Activated CD4-positive, alpha-beta T cell treated with anti-CD3 and anti-CD28 coated beads, Interleukin-2, amount 50 U/mL, for 1 hour (primary cell): ENCODE measurements around the gene CHP1.
A peak's percentile ranks its signal among the peaks of the same experiment; 100 is the strongest.
"Not testable (repeated sequence)": the region's sequence is repeated elsewhere in the genome, so short reads cannot be mapped to it uniquely, and the experiment has no call there.

ENCODE experiments used
- DNase-seq: peaks from one replicate; pipeline ENCODE4 v3.0.0-alpha.2; 2020

The CHP1 gene

DNA sequence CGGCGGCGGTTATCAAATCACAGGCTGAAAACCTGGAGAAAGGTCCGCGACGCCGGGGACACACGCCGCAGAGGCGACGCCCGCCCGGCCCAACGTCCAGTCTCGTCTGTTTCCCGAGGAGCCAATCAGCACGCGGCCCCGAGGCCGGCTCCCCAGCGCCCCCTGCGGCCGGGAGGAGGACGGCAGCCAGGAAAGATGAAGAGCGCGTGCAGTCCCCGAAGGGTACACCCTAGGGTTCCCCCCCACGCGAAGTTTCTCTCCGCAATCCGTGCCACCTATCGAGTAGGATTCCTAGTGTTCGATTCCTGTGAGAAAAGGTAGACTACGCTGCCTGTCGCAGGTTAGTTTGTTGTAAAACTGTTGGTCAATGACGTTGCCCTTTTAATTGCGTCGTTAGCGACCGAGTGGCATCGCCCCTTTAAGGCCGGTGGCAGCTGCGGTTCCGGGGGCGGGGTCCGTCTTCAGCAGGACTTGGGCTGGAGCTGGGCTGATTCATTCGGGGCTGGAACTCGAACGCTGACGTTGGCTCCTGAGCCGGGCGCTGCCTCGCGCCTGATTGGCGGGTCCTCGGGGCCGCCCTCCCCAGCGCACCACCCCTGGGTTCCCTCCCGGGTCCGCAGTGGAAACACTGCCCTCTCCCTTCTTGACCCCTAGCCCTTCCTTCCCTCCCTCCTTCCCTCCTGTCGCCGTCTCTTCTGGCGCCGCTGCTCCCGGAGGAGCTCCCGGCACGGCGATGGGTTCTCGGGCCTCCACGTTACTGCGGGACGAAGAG is at the start of gene CHP1, which contains the start of gene EXD1:
CHP1 (plus strand) TSS at position 619 of the 772 bp plus-strand sequence; CDS start at position 734, 115 bp downstream.
EXD1 (minus strand) TSS at position 108 of the 772 bp plus-strand sequence. CDS start 4,182 bp downstream, outside the sequence.
- peak; percentile 95 for DNase-seq

DNA sequence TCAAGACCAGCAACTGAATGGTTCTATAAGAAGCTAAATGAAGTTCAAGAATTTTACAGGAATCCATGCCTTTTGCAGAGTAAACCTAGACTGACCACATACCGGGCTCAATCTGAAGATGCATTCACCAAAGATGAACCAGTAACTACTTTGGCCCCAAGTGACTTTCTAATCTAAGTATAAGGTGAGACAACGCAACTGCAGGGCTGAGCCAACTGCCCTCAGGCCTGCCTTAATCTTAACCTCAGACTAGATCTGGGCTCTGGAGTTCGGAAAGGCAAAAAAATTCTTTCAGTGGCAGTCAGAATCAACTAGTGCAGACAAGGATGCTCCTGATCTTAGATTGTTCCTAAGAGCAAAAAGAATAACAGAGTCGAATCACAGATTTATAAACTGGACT is 48.8 kb upstream of the CHP1 start:
- DNase-seq, result no peak

DNA sequence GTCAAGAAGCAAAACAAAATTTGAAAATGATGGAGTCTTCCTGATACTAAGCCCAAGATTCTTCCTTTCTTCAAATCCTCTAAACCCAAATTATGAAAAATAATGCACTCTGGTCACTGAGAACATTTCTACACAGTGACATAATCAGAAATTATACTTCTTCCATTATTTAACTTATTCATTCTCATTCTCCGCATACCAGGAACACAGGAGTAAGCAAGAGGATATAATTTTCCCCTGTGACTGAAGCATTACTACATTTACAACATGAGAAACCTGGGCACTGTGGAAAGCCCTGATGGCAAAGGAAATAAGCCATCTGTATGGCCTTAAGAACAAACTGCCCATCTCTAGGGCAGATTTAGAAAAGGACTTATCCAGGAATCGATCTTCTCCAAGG is 47.5 kb upstream of the CHP1 start:
- DNase-seq, result no peak

DNA sequence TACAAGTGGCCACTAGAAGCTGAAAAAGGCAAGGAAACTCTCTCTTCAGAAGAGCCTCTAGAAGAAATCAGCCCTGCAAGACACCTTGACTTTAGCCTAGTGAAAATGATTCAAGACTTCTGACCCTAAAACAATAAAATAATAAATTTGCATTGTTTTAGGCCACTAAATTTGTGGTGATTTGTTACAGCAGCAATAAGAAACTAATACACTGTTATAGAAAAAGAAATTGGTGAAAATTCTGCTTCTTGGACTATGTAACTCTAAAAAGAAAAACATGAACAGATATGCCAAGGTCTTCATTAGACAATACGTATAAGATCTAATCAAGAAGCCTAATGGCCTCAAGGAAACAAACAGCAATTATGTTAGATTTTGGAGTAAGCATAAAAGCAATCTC is 36.6 kb upstream of the CHP1 start:
- DNase-seq, result no peak

DNA sequence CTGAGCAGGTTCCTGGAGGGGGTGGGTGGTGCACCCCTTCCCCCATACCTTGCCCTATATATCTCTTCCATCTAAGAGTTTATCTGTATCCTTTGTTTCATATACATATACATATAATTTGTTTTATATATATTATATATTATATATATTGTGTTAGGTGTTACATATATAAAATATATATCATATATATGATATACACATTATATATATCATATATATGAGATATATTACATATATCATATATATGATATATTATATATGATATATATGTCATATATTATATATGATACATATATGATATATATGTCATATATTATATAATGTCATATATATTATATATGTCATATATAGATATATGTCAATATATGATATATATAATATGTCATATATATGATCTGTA is 31.6 kb upstream of the CHP1 start:
- DNase-seq, result no peak

DNA sequence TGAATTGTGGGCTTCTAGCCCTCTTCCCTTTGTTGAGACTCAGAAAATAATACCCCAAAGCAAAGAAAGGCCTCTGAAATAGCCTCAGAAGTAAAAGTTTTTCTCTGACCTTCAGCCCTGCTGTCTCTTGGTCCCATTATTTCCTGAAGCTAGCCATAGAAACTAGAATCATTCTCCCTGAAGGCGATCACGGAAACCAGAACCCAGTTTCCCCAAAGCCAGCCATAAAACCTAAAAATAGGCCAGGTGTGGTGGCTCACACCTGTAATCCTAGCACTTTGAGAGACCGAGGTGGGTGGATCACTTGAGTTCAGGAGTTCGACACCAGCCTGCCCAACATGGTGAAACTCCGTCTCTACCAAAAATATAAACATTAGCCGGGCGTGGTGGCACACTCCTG is 27.7 kb upstream of the CHP1 start:
- DNase-seq, result no peak

DNA sequence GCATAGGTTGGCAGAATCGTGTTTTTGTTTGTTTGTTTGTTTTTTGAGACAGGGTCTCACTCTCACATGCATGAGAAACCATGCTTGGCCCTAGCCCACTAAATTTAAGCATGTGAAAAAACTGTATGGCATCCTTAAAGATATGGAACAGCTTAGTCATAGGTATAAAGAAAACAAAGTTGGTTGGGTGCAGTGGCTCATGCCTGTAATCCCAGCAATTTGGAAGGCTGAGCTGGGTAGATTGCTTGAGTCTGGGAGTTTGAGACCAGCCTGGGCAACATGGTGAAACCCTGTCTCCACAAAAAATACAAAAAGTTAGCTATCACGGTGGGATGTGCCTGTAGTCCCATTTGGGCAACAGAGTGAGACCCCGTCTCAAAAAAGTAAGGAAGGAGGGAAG is 25.8 kb upstream of the CHP1 start:
- DNase-seq, result no peak

DNA sequence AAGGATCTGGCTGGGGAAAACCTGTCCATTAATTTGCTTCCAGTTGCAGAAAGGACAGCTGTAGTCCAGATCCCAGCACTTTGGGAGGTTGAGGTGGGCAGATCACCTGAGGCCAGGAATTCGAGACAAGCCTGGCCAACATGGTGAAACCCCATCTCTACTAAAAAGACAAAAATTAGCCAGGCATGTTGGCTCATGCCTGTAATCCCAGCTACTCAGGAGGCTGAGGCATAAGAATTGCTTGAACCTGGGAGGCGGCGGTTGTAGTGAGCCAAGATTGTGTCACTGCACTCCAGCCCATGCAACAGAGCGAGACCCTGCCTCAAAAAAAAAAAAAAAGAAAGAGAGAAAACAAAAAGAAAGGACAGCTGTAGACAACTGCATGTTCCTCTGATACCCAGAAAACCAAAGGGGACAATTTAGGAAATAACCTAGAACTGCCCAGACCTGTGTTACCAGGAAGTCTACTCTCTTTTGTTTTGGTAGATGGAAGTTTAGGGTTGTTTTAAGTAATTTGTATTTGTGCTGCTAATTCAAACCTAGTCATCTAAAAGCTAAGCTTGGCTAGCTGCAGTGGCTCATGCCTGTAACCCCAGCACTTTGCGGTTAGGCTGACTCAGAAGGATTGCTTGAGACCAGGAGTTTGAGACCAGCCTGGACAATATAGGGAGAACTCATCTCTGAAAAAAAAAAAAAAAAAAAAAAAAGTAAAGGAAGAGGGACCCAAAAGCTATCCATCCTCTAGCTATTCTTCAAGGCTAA is 23.2 kb upstream of the CHP1 start:
- DNase-seq, result no peak

DNA sequence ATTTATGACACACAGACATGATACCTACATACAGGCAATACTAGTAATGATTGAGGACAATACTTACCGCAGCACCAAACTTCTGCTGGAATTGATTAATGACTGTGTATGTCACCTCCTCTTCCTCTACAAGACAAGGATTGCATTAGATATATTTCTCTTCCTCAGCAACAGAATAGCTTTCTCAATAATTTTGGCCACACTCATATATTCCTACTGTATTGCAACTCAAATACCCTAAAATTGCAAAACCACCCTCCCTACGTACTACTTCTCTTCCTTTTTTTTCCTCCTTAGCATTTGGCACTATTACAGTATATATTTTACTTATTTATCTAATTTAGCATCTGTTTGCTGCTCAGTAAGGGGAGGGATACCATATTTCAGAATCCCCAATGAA is 15.4 kb upstream of the CHP1 start:
- no peak for DNase-seq

DNA sequence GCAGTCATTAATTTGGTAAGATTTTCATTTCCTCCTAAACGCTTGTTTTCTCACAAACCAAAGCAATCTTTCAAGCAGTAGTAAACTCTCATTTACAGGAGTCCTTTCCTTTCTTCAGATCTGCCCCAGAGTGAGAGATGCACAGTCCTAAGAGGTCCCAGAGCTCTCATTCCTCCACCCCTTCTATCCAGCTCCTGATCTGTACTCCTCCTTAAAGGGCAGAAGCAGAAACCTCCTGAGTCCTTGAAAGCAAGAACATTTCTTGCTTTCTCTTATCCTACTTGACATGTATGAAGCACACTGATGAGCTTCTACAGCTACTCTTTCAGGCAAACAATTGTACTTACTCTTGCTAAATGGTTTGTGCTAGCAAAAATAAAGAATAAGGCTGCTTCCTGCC is 12.2 kb upstream of the CHP1 start:
- DNase-seq, result no peak

DNA sequence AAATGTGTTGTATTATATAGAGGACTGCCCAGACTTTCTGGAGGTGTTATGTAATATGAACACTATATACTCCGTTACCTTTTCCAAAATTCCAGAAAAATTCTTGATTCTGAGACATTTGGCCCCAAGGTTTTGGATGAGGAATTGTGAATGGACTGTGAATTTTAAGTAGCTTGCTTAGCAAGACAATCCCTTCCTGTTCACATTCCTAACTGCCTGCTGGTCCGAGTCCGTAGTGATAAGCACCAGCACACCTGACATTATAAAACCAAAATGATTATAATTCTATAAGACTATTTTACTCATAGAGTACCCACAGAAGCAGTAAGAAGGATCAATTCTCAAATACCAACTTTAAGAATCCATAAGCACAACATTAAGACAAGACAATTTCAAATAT is 11.7 kb upstream of the CHP1 start:
- no peak for DNase-seq

DNA sequence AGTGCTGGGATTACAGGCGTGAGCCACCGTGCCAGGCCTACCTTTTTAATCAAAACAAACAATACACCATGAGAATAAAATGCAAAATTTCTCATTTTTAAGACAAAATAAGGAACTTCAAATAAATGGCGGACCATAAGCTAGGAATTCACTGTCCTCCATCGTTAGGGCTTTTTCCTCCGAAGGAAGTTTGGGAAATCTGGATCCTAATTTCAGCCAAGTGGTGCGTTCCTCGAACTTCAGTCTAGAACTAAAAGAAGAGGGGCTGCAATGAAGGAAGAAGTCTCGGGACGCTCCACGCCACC is 771 bp upstream of the CHP1 start:
- DNase-seq, result no peak

DNA sequence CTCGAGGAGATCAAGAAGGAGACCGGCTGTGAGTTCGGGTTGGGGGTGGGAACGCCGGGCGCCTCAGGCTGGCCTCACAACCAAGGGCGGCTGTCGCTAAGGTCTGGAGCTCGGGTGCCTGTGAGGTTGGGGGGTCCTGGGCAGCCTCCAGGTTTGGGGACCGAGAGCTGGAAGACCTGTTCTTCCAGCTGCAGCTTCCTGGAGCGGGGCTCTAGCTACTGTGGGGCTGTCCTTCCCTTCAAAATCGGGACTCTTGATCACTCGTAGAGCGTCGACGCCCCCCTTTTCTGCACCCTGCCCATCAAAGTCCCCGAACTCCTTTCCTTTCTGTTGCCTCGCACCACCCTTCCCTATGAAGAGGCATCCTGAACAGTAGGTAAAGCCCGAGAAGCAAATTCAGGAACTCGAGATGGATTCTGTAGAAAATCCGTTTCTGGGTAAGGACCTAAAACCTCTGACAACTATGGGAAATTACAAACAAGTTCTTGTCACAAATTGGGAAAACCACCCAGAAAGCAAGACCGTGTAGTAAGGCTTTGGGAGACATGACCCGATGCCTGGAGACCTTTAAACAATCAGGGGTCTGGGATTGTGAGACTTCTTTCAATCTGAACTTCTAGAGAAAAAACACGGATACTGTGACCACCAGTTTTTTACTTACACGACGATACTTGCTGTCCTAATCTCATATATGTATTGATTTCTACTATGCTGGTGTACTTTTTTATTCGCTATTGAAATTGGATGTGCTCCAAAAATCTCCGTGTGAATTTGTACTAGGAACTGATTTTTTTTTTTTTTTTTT is 556 bp downstream of the CHP1 start:
- no peak for DNase-seq

DNA sequence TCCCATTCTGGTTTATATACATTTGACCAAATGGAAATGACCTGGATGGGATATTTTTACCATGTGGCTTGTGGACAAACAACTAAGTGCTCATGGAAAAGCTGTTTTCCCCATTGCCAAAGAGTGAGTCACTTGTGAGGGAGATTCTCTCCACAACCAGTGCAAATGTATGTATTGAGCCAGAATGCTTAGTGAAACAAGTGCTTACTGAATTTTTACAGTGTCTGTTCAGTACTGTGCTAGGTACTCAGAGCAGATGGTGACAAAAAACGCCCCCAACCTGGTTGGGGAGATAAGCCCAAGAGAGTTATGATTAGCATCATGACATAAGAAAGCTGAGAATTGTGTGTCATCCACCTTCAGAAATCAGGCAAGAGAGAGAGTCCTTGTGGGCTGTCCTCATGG is 2.3 kb downstream of the CHP1 start:
- no peak for DNase-seq

DNA sequence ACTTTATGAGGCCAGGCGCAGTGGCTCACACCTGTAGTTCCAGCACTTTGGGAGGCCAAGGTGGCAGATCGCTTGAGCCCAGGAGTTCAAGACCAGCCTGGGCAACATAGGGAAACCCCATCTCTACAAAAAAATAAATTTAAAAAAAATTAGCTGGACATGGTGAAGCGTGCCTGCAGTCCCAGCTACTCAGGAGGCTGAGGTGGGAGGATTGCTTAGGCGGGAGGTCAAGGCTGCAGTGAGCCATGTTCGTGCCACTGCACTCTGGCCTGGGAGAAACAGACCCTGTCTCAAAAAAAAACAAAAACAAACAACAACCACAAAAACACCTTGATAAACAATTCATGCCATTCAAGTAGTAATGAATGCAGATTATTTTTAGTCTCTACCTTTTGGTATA is 4.2 kb downstream of the CHP1 start:
- not testable (repeated sequence) for DNase-seq

DNA sequence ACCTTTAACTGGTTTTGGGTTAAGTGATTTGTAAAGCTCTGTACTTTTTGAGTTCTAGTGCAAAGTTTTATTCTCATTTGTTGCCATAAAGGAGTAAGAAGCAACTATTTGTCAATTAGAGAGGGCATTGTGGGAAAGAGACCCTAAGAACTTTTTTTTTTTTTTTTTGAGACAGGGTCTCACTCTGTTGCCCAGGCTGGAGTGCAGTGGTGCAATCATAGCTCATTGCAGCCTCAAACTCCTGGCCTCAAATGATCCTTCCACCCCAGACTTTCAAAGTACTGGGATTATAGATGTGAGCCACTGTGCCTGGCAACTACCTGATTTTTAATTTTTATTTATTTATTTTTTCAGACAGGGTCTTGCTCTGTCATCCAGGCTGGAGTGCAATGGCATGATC is 4.9 kb downstream of the CHP1 start:
- DNase-seq, result no peak

DNA sequence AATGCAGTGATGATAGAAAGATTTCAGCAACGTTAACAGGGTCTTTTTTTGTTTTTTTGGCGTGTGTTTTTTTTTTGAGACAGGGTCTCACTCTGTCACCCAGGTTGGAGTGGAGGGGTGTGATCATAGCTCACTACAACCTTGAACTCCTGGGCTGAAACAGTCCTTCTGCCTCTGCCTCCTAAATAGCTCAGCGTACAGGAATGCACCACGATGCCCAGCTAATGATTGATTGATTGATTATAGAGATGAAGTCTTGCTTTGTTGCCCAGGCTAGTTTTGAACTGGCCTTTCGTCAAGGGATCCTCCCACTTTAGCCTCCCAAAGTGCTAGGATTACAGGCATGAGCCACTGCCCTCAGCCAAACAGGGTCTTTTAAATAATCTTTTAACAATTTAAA is 7.0 kb downstream of the CHP1 start:
- DNase-seq, result no peak

DNA sequence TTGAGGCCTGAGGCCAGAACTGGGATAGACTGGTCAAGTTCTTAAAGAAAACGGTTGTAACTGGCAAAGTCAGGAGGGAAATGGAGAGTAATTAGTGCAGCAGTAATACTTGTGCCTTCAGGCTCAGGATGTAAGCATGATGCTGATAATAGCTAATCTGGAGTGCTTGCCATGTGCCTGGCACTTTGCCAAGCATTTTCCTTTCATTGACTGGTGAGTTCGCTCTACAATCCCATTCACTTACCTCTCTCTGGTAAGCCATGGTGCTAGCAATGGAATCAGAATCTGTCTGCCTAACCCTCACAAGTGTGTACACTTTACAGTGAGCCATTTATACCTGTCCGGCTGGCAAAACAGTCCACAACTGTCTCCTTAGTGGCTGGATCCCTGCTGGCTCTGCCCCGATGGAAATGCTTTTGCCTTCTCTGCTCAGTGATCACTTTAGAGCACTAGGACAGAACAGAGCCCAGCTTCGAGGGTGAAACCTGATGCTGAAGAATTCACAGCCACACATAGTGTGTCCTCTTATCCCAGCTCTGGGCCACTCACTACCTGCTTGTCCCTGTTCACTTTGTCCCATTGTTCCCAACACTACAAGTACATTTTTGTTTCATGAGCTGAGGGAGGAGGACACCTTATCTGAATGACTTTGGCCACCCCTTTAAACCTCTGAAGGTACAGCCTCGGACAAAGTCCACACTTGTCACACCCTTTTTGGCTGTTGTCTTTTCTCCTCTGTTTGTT is 10.3 kb downstream of the CHP1 start:
- DNase-seq, result no peak

DNA sequence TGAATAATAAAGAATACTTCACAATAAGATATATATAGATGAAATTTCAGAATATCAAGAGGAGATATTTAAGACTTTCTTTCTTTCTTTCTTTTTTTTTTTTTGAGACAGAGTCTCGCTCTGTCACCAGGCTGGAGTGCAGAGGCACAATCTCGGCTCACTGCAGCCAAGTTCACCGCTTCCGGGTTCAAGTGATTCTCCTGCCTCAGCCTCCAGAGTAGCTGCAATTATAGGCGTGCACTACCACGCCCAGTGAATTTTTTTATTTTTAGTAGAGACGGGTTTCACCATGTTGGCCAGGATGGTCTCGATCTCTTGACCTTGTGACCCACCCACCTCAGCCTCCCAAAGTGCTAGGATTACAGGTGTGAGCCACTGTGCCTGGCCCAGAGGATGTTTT is 19.7 kb downstream of the CHP1 start:
- not testable (repeated sequence) for DNase-seq

DNA sequence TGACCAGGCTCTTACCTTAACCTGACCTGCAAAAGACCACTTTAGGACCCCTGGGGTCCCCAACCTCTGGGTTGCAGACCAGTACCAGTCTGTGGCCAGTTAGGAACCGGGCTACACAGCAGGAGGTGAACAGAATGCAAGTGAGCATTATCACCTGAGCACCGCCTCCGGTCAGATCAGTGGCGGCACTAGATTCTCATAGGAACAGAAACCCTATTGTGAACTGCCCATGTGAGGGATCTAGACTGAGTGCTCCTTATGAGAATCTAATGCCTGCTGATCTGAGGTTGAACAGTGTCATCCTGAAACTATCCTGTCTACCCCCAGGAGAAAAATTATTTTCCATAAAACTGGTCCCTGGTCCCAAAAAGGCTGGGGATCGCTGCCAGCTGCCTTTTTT is 20.3 kb downstream of the CHP1 start:
- DNase-seq, result no peak

DNA sequence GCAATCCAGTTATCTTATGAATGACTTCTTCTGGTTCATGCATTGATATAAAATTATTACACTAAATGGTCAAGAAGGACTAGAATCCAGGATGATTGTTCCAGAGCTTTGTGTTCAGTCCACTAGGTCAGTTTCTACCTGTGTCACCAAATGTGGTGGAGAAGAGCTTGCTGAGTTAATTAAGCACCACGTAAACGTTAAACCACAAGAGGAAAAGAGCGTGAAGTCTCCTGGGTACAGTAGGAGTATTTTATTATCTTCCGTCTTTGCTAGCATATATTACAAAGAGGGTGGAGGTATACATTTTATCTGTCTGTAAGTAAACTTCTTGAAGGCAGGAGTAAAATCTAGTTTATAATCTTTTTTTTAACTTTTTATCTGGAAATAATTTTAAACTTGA is 23.5 kb downstream of the CHP1 start:
- DNase-seq, result no peak

DNA sequence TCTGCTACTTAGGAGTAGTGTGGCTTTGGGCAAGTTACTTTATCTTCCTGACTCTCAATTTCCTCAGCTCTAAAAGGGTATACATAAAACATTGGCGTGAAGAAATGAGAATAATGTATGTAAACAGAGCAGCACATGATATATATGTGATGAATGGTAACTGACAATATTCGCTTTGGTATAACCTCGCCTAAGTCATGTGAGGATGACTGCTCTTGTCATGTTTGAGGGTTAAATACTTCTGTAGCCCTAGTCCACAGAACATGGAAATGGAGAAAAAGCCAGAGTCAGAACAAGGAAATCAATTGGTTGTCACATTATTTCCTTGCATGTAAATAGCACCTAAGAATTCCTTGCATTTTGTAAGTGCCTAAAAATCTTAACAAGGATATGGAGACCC is 25.0 kb downstream of the CHP1 start:
- no peak for DNase-seq

DNA sequence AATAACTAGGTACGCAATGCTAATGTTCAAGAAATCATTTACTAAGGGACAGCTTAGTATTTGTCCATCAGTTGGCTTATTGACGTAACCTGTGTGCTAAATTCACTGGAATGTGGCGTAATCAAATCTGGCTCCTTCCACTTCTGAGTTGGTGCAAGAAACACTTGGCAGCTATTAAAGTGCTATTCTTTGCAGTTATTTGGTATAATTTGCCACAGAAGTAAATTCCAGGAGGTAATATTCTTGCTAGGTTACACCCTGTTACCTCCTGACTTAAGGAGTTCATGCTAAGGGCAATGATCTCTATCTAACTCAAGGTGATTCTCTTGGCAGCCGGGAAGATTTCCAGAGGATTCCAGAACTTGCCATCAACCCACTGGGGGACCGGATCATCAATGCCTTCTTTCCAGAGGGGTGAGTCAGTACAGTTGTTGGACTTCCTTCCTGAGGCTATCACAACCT is 25.5 kb downstream of the CHP1 start:
- DNase-seq, result no peak
